HG02840 (cell line): ENCODE results near the gene TMEM115.

ENCODE experiments used
- ATAC-seq: cut with Tn5 transposase; IDR thresholded peaks from one replicate; pipeline ENCODE4 v1.9.1; 2021; ENCODE audit warnings: mild to moderate bottlenecking, moderate library complexity, moderate number of reproducible peaks; ENCODE audit not compliant: unreplicated experiment, low FRiP score

TMEM115 gene, protein sequence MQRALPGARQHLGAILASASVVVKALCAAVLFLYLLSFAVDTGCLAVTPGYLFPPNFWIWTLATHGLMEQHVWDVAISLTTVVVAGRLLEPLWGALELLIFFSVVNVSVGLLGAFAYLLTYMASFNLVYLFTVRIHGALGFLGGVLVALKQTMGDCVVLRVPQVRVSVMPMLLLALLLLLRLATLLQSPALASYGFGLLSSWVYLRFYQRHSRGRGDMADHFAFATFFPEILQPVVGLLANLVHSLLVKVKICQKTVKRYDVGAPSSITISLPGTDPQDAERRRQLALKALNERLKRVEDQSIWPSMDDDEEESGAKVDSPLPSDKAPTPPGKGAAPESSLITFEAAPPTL

DNA sequence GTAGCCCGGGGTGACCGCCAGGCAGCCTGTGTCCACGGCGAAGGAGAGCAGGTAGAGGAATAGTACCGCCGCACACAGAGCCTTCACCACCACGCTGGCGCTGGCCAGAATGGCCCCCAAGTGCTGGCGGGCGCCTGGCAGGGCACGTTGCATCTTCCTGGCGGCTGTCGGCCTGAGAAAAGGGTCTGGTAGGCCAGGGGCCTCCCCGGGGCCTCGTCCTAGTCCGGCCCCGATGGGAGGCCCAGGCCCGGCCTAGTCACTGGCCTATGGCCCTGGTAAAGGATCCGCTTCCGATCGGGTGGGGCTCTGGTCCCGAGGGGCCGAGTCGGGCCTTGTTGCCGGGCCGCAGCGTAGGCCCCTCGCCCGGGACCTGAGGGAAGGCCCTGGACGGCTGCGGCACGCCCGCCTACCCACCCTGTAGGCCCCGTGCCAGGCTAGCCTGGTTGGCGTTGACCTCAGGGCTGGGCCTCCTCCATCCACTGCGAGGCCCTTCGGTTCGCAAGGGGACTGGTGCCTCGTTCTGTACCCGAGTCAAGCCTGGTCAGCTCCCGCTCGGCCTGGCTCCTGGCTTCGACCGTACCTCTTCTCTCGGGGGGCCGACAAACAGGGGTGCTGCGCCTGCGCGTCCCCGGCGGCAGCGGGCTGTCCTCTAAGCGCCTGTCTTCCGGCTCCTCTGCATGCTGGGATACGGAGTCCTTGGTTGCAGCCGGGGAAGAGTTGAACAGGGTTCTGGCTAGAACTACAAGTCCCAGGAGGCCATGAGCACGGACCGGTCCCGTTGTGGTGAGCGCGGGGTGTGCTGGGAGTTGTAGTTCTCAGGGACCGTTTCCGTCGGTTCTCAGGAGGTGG lies at the start of gene TMEM115:
Gene TMEM115 (minus strand): TSS at position 611 of the 849 bp plus-strand sequence. CDS start 458 bp downstream, at position 153.
- peak; percentile 98 for ATAC-seq

DNA sequence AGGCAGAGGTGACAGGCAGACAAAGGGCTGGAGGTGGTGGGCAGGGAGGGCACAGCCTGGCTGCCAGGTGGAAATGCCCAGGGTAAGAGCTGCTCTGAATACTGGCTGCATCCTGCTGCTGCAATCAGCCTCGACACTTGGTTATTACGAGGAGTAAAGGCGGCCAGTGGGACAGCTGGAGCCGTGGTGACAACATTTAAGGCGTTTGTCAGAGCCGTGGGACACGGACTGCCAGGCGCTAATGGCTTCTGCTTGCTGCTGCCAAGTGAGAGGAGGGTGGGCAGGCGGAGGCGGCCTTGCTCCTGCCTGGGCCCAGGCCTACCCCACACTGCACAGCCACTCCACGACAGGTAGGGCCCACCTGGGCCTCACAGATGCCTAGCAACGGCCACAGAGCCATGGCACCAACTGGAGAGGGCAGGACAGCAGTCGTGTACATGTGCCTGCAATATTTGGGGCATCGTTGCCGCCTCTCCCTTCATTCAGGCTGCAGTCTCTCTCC lies 49.2 kb upstream of the TMEM115 start:
- no peak for ATAC-seq

DNA sequence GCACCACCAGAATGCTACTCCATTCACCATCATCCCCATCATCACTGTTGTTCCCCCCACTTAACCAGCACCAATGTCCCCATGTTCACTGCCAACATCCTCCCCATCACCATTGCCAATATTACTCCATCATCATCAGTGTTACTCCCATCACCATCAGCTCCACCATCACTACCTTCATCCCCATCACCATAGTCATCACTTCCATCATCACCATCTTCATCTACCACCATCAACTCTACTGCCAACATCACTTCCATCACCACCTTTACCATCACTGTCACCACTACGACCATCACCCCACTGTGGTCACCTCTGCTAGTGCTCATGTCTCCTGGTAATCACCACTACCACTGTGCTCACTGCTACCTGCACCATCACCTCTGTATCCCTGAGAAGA lies 47.2 kb upstream of the TMEM115 start:
- no peak for ATAC-seq

DNA sequence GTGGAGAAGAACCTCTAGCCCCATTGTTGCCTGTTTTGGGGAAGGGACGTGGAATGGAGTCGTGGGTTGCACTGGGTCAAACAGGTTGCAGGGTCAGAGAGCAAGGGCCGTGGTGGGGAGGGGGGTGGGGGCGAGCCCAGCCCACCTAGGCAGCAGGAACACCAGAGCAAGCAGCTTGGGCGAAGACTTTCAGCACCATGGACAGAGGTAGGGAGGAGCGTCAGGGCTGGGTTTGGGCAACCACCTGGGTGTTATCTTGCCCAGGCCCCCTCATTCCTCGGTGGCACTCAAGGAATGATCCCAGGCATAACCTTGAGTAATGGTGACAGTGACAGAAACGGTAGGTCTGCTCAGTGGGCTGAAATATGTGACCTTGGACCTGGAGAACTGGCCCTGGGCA lies 45.9 kb upstream of the TMEM115 start:
- ATAC-seq: no peak

DNA sequence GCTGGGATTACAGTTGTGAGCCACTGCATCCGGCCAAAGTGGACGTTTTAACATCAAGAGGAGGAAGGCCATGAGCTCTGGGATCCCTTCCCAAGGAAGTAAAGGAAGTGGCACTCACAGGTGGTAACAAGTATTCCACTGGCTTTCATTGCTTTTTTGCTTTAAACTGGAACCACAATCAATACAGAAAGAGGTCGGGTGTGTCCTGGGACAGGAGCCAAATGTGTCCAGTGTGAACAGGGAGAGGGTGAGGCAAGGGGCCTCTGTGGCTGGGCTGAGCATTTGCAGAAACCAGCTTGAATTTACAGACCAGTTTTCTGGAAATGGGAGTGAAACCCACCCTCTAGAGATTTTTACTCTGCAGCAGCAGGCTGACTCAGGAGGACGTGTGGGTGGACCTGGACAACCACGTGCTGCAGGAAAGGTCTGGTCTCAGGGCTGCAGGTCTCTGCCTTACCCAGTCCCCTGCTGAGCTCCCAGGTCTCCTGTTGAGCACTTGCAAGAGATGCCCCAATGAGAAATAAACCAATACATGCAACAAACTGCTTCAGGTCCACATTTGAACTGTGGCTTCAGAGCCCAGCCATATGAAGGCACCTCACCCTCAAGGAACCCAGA lies 42.8 kb upstream of the TMEM115 start:
- no peak for ATAC-seq

DNA sequence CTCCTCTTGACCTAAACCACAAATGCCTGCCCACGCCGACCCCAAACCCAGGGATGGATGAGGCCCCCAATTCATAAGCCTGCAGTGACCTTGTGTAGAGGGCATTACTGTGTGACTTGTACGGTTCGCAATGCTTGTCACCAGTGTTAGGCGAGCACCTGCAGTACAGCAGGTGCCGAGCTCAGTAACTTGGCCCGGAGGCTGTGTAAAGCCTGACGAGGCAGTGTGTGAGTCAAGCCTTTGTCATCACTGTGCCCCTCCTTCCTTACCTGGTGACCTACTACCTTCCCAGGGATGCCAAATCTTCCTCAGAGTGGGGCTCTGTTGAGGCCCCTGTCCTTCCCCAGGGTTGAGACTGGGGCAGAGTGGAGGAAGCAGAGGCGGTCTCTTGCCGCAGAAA lies 37.2 kb upstream of the TMEM115 start:
- no peak for ATAC-seq

DNA sequence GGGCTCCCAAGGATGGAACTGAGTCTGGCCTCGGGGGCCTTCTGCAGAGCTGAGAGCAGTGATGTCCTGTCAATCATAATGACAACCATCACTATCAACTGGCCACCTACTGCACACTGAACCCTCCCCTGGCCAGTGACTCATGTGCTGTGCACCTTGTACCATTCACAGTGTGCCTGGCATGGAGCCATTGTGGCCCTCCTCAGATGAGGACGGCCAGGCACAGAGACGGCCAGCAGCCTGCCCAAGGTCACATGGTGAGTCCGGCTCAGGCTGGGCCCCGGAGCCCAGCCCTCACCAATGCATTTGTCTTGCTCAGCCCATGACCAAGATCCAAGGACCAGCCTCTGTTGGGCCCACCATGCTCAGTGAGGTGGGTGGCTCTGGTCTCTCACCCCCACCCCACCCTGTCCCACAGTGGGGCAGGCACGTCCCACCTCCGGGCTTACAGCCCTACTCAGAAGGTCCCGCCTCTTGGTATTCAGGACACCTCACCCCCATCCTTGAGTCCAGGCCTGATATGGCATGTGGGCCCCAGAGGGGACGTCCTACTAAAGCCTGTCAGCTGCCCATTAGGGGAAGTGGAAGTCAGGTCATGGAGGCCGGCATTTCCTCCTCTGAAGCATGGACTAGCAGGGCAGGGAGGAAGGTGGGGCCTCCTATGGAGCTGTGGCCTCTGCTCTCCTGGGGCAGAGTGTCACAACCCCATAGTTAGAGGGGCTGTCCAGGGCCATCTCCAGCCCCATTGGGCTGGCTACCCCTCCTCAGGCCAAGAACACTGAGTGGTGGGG lies 35.9 kb upstream of the TMEM115 start:
- ATAC-seq: no peak

DNA sequence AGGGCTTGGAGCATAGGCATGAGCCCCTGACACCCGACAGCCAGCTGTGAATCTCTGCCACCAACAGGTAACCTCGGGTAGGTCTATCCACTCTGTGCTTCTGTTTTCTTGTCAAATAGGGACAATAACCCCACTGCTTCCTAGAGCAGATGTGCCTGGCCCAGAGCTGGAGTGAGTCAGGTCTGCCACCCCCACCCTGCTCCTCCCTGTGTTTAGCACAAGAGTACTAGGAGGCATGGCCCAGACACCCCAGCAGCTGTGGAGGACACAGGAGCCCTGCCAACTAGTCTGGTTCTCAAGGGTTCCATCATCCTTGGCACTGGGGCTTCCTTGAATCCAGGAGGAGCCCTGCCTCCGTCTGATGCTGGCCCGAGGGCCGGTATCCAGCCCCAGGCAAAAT lies 33.7 kb upstream of the TMEM115 start:
- no peak for ATAC-seq

DNA sequence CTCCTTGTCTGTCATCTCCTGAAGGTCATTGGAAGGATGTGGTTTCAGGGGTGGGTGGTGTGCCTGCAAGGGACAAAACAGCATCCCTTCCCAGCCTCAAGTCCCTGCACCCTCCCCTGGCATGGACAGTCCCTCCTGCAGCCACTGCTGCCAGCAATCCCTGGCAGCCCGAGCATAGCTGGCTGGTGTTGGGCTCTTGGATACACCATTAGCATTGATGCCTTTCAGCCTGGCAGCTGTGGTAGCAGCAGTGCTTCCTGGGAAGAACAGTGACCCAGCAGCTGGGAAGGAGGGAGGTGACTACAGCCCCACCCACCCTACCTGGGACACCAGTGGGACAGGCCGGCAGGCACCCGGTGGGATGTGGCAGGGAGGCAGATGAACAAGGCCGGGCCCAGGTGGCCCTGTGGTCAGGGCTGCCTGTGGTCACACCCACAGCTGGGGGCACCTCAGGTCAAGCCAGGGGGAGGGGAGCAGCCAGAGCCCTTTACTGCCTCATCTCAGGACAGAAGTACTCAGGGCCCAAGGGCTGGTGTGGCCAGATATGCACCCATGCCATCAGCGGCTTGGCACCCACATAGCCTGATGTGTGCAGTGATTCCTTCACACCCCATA lies 32.9 kb upstream of the TMEM115 start:
- no peak for ATAC-seq

DNA sequence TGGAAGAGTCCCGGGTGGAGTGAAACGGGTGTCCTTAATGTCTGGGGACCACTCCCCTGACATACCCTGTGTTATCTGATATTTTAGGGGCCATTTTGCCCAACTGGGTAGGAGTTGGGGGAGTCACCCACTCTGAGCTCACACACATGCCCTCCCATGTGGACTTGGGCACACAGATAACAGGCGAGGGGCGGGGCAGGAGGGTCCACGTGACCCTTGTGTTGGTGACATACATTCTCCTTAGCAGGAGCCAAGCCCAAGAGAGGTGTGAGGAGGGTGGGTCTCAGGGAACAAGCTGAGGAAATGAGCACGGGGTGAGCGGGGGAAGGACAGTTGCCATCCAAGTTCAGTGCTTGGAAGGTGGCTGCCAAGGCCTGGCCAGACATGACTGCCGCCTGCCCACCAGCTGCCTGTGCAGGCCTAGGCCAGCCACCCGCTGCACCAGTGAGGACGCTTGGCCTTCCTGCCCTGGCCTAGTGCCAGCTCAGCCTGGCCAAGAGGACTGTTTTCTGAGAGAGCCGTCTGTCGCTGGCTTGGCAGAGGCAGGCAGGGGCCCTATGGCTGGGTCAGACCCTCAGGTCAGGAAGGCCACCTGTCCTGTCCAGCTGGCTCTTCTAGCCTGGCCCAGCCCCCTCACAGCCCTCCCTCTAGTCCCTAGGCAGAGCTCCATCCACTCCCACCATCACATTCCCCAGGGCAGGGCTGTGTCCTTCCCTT lies 31.3 kb upstream of the TMEM115 start:
- ATAC-seq: no peak

DNA sequence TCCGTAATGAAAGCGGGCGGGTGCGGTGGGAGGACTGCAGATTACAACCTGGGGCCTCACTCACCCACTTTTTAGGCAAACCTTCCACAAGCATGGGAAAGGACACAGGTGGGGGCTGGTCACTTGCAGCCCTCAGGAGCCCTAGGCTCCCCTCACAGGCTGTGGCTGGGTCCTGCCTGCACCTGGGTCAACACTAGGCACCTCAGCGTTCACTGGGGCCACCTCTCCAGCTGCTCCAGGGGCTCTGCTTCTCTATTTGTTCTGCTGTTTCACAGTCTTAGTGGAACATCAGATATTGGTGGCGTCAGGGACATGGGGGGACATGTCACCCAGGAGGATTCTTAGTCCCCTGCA lies 30.1 kb upstream of the TMEM115 start:
- no peak for ATAC-seq

DNA sequence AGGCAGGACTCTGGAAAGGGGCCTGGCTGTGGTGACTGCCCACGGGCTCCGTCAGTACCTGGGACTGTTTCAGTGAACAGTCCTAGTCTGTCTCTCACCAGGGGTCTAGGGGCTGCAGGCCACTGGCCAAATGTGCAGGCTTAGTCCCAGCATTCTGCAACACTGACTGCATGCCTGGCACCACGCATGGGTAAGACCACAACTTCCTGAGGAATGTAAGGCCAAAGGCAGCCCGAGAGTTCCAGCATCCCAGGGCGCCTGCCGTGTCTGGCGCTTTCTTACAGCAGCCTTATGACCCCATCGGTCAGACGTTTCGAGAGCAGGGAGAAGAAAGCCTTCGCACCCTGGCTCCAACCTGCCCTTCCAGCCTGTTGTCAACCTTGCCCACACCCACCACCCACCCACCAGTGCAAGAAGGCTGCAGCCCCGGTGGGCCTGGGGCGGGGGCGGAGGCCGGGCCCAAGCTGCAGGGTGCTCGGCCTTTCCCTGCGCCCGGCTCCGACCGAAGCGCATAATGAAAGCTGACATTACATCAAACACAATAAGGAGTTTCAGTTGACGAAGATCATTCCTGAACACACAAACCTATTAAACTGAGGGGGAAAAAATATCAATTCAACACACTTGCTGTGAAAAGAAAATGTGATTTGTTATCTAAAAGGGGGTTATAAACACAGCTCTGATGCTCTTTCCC lies 29.5 kb upstream of the TMEM115 start:
- ATAC-seq: no peak

DNA sequence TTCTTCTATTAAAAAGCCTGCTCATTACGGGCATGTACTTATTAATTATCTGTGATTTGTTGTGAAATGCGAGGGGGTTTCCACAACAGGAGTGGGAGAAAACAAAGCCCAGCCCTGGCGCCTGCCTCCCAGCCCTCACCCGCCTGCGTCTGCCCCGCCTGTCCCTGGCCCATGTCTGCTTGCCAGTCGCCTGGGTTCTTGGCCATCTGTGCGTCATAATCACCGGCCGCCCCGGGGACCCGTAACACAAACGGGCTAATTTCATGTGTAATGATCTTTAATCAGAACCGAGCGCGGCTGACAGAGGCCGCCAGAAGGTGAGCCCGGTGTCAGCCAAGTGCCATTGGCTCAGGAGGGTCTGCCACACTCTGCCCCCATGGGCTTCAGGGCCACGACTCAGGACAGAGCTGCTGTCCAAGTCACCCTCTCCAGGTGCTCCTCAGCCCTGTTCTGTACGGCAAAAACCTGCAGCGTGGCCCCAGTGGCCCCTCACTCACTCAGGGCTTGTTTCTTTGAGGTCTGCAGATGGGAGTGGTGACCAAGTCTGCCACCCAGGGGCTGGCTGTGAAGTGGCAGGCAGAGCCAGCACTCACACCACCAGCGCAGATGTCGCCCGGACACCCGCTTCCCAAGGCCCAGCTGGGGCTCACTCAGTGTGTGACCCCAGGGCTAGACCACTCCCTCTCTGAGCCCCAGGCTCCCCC lies 28.8 kb upstream of the TMEM115 start:
- no peak for ATAC-seq

DNA sequence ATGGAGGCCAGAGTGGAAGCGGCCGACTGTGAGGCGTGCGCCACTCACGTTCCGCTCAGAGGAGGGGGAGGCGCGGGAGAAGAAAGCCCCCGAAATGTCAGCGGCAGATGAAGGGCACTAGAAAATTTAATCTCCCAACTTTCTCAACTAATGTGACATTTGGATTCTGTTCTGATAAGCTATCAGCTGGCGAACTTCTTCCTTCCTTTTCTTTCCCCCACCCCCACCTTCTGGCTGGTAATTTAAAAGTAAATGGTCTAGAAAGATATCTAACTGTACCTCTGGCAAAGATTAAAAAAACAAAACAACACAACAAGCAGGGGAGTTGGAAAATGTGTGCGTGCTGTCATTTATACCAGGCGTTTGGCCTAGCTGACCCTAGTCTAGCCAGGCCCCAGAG lies 26.4 kb upstream of the TMEM115 start:
- no peak for ATAC-seq

DNA sequence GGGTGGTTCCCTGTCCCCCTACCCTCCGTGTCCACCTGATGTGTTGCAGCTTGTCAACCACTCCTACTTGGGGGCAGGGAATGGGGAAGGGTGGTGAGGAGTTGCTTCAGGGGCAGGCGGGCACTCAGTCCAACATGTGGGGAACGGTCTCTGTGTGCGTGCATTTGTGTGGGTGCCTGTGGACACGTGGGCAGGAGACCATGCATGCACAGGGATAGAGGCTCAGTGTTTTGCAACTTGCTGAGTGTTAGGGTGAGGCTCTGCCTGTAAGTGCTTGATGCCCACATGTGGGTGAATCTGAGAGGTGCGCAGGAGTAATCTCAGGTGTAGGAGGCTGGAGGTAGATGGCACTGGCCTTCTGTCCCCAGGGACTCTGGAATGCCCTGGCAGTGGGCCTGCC lies 24.4 kb upstream of the TMEM115 start:
- ATAC-seq: no peak

DNA sequence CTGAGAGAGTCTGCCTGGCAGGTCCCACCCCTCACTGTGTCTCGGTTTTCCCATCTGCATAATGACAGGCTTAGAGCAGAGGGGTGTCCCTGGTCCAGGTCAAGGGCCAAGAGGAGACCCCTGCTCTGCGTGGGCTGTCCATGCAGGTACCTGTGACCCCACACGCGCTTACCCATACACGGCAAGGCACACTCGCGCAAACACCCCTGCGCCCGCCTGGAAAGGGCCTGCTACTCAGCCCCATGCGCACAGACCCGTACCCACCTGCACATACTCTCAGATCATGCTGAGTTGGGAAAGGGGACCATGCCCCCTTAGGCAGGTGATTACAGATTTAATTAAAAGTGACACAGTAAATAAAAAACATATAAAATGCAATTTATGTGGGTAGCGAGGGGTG lies 23.4 kb upstream of the TMEM115 start:
- ATAC-seq: no peak

DNA sequence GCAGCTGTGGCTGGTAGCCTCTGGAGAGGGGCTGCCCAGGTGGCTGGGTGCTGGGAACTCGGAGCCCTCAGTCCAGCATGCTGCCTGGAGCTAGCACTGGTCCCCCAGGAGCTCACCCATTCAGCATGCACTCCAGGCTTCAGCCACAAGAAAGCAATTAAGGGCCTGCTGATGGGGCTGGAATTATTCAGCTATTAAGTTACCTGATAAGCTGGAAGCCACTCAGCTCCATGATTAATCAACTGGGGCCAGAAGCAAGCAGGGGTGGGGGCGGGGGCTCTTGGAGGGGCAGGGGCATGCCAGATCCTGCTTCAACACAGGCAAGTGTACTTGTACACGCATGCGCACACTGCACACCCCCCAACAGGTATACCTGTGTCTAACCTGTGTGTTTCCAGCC lies 22.1 kb upstream of the TMEM115 start:
- no peak for ATAC-seq

DNA sequence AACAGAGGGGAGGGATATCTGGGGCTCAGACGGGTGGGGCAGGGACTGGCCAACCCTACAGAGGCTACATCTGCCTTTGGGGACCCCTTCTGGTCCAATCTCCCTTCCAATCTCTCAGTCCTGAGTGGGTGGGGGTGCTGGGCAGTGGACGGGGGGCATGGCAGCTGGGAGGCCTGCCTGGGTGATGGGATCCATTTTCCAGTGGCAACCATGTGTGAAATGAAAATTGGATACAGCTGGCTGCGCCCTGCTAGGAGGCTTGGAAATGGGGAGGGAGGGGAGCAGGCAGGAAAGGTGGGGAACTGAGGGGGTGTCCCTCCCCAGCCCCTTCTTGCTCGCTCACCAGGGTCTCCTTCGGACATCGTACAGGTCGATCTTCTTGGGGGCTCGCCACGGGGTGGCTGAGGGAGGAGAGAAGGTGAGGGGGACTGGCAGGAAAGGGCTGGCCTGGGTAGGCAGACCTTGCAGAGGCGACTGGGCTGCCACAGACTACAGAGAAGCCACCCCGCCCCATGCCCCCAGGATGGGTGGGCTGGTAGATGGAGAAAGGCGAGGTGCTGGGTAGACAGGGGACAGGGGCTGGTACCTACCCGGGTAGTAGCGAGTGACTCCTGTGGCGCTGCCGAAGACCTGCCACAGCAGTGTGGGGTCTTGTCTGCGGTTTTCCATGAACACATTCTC lies 21.2 kb upstream of the TMEM115 start:
- ATAC-seq: no peak
